RWPE2 (cell line): ENCODE measurements around the gene EVA1A.

ENCODE experiments used
- ATAC-seq: fragments of 200-7000 bp; cut with Tn5 transposase; 3 replicates; pipeline ENCODE4 v1.9.1; 2021; ENCODE audit warnings: low read depth
- DNase-seq: peaks from one replicate; pipeline ENCODE4 v3.0.0-alpha.2; 2020; ENCODE audit warnings: low spot score
- H3K27ac ChIP-seq: fragments of 450-650 bp; 2 replicates; pipeline ENCODE4 v1.5.1; 2017; ENCODE audit warnings: mild to moderate bottlenecking; ENCODE audit not compliant: poor library complexity, severe bottlenecking
- H3K27me3 ChIP-seq: fragments of 250-450 bp; sonication (Bioruptor Pico); 2 replicates; pipeline ENCODE4 v1.5.1; 2021; ENCODE audit warnings: mild to moderate bottlenecking, moderate library complexity; ENCODE audit not compliant: insufficient read depth, poor library complexity, severe bottlenecking
- H3K36me3 ChIP-seq: fragments of 250-450 bp; sonication (Bioruptor Pico); 2 replicates; pipeline ENCODE4 v1.5.1; 2020; ENCODE audit warnings: low read depth, mild to moderate bottlenecking, moderate library complexity
- H3K4me1 ChIP-seq: fragments of 250-450 bp; sonication (Bioruptor Pico); 2 replicates; pipeline ENCODE4 v1.5.1; 2021; ENCODE audit warnings: mild to moderate bottlenecking, moderate library complexity; ENCODE audit not compliant: insufficient read depth, poor library complexity, severe bottlenecking
- H3K4me3 ChIP-seq: fragments of 250-450 bp; sonication (Bioruptor Pico); 2 replicates; pipeline ENCODE4 v1.5.1; 2021; ENCODE audit warnings: mild to moderate bottlenecking, moderate library complexity; ENCODE audit not compliant: severe bottlenecking
- H3K9me3 ChIP-seq: fragments of 250-450 bp; sonication (Bioruptor Pico); 2 replicates; pipeline ENCODE4 v1.5.1; 2021; ENCODE audit warnings: mild to moderate bottlenecking, moderate library complexity; ENCODE audit not compliant: severe bottlenecking
- TF ChIP-seq, protein P1 (sequence below): fragments of 450-650 bp; IDR thresholded peaks from one replicate; pipeline ENCODE4 v1.5.1; 2017; ENCODE audit warnings: mild to moderate bottlenecking, moderate library complexity; ENCODE audit not compliant: poor library complexity, severe bottlenecking

The EVA1A gene

DNA sequence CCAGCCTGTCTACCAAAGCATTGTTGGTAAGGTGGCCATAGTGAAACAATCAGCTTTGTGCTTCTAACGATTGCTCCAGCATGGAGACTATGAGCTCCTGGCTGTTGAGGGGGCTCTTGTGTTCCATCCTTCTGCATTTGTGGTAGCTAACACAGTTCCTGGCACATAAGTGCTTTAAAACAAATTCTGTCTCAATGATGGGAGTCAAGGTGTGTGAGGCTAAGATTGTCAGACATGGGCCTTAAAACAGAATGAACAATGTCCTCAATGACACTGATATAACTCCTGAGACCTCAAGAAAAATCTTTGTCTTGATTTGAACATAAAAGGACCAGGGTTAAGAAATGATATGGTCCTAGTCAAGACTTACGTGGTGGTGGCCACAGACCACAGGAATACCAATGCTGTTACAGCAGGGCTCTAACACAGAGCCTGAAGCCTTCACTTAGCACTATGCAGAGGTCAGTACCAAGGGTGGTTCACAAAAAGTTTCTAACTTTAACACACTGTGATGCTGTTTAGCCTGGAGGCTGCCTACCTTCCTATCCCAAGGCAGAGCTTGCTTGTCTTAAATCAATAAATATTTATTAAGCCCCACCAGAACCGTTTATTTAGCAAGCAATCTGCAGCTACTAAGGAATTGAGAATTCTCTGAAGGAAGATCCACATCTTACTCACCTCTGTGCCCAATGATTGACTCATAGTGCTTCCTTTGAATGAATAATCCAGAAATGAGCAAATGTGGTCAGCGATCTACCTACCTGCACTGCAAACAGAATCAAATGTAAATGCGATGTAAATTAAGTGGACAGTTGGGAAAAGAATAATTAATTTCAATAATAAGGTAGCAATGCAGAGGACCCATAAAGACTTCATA lies 35.1 kb downstream of the EVA1A start:
- Histone ChIP-seq H3K36me3 (peaks cover 12% of the 10 kb centered on the region), H3K9me3 (no peaks in the 10 kb centered on the region), H3K27me3 (no peaks in the 10 kb centered on the region), H3K27ac (peak overlapping the region; percentile 6), H3K4me3 (no peak overlapping the region), H3K4me1 (peaks cover 20% of the 10 kb centered on the region)
- no peak for DNase-seq
- TF ChIP-seq, protein P1, sequence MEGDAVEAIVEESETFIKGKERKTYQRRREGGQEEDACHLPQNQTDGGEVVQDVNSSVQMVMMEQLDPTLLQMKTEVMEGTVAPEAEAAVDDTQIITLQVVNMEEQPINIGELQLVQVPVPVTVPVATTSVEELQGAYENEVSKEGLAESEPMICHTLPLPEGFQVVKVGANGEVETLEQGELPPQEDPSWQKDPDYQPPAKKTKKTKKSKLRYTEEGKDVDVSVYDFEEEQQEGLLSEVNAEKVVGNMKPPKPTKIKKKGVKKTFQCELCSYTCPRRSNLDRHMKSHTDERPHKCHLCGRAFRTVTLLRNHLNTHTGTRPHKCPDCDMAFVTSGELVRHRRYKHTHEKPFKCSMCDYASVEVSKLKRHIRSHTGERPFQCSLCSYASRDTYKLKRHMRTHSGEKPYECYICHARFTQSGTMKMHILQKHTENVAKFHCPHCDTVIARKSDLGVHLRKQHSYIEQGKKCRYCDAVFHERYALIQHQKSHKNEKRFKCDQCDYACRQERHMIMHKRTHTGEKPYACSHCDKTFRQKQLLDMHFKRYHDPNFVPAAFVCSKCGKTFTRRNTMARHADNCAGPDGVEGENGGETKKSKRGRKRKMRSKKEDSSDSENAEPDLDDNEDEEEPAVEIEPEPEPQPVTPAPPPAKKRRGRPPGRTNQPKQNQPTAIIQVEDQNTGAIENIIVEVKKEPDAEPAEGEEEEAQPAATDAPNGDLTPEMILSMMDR = no peak
- peak; percentile 75 for ATAC-seq

DNA sequence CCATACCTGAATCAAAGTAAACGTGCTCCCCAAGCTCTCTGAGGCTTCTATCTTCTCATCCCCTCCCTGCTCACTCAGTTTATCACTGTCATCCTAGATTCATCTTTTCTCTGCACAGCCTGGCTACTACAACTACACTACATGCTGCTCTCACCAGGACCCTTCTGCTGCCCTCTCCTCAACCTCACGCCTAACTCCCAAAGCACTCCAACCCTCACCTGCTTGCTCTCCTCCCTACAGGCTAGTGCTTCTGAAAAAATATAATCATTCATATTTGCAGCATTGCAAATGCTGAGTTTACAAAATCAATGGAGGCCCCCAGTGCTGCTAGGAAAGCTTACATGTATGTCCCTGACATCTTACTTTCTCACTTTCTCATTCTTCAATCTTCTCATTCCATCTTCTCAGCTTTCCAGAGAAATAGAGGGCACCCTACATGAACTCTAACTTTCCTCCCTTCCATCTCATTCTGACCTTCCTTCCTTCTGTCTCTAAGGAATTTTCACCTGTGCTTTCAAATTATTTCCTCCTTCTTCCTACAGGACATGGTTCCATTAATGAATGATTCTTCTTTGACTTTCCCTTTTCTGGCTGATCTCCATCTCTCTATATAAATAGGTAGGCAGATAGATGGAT lies 36.3 kb downstream of the EVA1A start:
- H3K4me1 ChIP-seq = peaks cover 20% of the 10 kb centered on the region
- ATAC-seq (no peak), DNase-seq (no peak)
- H3K27me3 ChIP-seq = no peaks in the 10 kb centered on the region
- no peaks in the 10 kb centered on the region for H3K9me3 ChIP-seq
- TF ChIP-seq, protein P1 = no peak
- no peak overlapping the region for H3K27ac ChIP-seq
- H3K4me3 ChIP-seq = no peak overlapping the region
- peaks cover 15% of the 10 kb centered on the region for H3K36me3 ChIP-seq

DNA sequence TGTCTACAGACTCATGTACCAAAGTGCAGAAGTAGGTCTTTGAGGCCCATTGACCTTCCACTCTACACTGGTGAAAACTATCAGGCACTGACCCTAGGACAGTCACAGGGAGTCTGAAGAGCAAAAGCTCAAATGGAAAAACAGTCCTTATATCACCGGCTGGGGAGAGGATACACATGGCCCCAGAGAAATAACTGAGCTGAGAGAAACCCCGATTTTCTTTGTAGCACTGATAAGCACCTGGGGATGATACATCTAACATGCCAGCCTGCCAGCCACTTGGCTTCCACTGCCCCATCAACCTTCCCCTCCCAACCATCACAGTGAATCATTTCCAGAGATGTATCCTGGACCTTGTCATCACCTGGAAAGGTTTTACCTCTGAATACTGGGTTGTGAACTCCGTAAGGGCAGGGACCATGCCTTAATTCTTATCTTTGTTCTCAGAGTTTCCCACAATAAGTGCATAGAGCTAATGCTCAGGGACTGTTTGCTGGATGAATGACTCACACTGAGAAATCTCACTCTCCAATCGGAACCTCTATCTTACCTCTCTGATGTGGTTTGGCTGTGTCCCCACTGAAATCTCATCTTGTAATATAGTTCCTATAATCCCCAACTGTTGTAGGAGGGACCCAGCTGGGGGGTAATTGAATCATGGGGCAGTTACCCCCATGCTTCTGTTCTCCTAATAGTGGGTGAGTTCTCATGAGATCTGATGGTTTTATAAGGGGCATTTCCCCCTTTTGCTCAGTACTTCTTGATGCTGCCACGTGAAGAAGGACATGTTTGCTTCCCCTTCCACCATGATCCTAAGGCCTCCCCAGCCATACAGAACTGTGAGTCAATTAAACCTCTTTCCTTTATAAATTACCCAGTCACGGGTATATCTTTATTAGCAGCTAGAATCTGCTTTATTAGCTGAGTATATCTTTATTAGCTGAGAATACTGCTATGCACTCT lies 37.1 kb downstream of the EVA1A start:
- DNase-seq (no peak), ATAC-seq (peak; percentile 92)
- Histone ChIP-seq H3K4me3 (no peak overlapping the region), H3K9me3 (no peaks in the 10 kb centered on the region), H3K27me3 (no peaks in the 10 kb centered on the region), H3K4me1 (peaks cover 20% of the 10 kb centered on the region), H3K27ac (no peak overlapping the region), H3K36me3 (peaks cover 15% of the 10 kb centered on the region)
- TF ChIP-seq, protein P1 = no peak

DNA sequence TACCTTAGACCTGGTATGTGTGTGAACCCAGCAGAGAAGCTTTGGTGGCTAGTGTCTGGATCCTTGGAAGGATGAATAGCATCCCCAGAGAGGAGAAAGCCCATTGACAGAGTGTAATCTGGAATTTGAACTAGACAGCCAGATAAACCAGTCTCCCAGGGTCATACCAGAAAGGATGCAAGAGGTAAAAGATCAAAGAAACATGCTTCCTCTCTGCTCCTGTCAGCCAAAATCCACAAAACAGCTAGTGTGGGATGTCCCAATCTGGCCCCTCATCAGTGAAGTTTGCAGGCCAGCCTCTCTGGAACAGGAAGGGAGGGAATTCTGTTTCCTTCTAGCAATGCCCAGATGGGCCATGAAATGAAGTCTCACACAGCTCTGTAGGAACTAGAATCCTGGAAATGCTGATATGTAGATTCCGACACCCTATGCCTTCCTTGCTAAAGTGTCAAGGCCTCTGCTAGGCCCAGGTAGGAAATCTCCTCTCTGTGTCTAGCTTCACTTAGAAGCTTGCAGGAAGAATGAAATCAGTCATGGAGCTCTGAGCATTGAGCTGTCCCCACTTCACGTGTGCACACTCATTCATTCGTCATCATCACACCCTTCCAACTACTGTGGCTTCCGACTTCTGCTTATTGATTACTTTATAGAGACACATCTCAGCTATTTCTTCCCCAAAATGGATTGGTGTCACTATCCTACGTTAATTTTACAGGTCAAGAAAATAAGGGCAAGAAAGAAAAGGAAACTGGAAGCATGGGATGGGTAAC lies 38.0 kb downstream of the EVA1A start:
- TF ChIP-seq, protein P1 = no peak
- no peak for DNase-seq
- H3K9me3 ChIP-seq = no peaks in the 10 kb centered on the region
- H3K4me1 ChIP-seq = peaks cover 20% of the 10 kb centered on the region
- no peak overlapping the region for H3K27ac ChIP-seq
- H3K27me3 ChIP-seq = no peaks in the 10 kb centered on the region
- no peak overlapping the region for H3K4me3 ChIP-seq
- H3K36me3 ChIP-seq = peaks cover 15% of the 10 kb centered on the region
- ATAC-seq = no peak
